T-helper 2 cell treated with Interferon-gamma antibody and Interleukin-4, amounts not matched to agents 5 μg/mL and 100 μg/mL, for 36 hours (primary cell): ENCODE data around the gene CBLC.

Source experiments
- DNase-seq: peaks from one replicate; pipeline ENCODE4 v3.0.0; 2021; ENCODE audit warnings: low spot score
- H3K27ac Mint-ChIP-seq: one replicate; pipeline ENCODE4 v1.8.0; 2021; ENCODE audit warnings: mild to moderate bottlenecking, mixed read lengths
- H3K27me3 Mint-ChIP-seq: one replicate; pipeline ENCODE4 v1.8.0; 2021; ENCODE audit warnings: low read depth, mixed read lengths
- H3K36me3 Mint-ChIP-seq: one replicate; pipeline ENCODE4 v1.8.0; 2021; ENCODE audit warnings: low read depth, mixed read lengths
- H3K4me1 Mint-ChIP-seq: one replicate; pipeline ENCODE4 v1.8.0; 2021; ENCODE audit warnings: low read depth, mixed read lengths
- H3K4me3 Mint-ChIP-seq: one replicate; pipeline ENCODE4 v1.8.0; 2022; ENCODE audit warnings: mild to moderate bottlenecking, moderate library complexity, mixed read lengths
- H3K9me3 Mint-ChIP-seq: one replicate; pipeline ENCODE4 v1.8.0; 2021; ENCODE audit warnings: mixed read lengths

CBLC gene

DNA sequence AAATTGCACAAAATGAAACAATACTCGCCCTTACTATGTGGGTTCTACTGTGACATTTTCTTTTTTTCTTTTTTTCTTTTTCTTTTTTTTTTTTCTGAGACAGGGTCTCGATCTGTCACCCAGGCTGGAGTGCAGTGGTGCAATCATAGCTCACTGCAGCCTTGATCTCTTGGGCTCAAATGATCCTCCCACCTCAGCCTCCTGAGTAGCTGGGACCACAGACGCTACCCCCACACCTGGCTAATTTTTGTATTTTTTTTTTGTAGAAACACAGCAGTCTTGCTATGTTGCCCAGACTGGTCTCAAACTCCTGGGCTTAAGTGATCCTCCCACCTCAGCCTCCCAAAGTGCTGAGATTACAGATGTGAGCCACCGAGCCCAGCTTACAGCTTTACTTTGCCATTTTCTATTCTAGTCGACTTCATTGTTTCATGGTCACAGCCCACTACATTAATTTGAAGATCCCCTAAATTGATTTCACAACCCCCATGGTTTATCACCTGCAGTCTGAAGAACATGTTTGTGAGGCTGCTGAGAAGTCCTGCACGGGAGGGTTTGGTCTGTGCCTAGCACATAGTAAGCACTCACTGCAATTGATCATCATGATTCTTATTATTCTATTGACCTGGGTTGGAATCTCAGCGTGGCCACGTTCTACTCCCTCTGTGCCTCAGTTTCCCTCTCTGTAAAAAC is 25.4 kb upstream of the CBLC start:
- DNase-seq: no peak
- Mint-ChIP-seq H3K36me3 (peaks cover 63% of the 10 kb centered on the region), H3K27me3 (no peaks in the 10 kb centered on the region), H3K27ac (peak overlapping the region; percentile 94), H3K4me3 (peak overlapping the region; percentile 92), H3K4me1 (peaks cover 47% of the 10 kb centered on the region), H3K9me3 (no peaks in the 10 kb centered on the region)

DNA sequence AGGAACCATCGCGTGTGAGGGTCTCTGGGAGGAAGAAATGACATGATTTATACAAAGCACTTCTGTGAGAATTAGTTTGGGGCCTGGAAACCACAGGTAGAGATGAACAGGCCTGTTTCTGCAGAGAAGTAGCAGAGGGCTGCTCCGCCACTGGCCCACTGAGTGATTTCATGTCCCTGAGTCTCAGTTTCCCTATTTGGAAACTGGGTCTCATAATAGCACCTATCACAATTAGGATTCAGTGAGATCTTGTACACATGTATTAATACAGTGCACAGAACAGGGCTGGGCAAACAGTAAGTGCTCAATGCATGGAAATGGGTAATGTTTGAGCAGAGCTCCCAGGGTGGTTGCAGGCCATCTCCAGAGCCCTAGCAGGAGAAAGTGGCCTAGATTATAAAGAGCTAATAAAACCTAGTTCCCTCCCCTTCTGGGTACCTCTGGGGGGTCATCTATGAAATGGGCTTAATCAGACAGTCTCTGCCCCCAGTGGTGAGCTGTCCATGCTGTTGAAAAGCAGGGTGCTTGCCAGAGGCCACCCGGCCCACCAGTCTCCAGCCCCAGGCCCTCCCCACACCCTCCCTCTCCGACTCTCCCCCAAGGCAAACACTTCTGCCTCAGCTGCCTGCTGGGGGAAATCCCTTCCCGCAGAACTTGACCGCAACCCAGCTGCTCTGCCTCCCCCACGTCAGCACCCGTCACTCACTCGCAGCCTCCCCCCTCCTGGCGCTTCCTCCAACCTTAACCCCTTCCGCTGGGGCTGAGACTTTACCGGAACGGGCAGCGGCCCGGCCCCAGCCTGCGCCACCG is 24.7 kb upstream of the CBLC start:
- peak overlapping the region; percentile 94 for H3K27ac Mint-ChIP-seq
- no peaks in the 10 kb centered on the region for H3K27me3 Mint-ChIP-seq
- DNase-seq: peak; percentile 96
- H3K36me3 Mint-ChIP-seq: peaks cover 65% of the 10 kb centered on the region
- no peaks in the 10 kb centered on the region for H3K9me3 Mint-ChIP-seq
- peaks cover 45% of the 10 kb centered on the region for H3K4me1 Mint-ChIP-seq
- peak overlapping the region; percentile 92 for H3K4me3 Mint-ChIP-seq

DNA sequence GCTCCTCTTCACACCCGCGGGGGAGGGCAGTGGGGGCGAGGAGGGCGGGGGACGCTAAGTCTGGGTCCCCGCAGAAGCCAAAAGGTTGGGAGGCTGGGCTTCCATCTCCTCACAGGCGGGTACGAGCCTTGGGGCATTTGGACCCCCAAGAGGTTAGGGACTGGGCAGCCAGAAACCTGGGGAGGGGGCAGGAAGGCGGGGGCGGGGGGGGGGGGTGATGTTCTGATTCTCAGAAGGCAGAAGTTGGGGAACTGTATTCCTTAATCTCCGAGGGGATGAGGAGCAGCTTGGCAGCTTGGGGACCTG is 24.1 kb upstream of the CBLC start:
- no peak for DNase-seq
- Mint-ChIP-seq H3K9me3 (no peaks in the 10 kb centered on the region), H3K27me3 (no peaks in the 10 kb centered on the region), H3K4me3 (peak overlapping the region; percentile 92), H3K27ac (peak overlapping the region; percentile 94), H3K4me1 (peaks cover 45% of the 10 kb centered on the region), H3K36me3 (peaks cover 68% of the 10 kb centered on the region)

DNA sequence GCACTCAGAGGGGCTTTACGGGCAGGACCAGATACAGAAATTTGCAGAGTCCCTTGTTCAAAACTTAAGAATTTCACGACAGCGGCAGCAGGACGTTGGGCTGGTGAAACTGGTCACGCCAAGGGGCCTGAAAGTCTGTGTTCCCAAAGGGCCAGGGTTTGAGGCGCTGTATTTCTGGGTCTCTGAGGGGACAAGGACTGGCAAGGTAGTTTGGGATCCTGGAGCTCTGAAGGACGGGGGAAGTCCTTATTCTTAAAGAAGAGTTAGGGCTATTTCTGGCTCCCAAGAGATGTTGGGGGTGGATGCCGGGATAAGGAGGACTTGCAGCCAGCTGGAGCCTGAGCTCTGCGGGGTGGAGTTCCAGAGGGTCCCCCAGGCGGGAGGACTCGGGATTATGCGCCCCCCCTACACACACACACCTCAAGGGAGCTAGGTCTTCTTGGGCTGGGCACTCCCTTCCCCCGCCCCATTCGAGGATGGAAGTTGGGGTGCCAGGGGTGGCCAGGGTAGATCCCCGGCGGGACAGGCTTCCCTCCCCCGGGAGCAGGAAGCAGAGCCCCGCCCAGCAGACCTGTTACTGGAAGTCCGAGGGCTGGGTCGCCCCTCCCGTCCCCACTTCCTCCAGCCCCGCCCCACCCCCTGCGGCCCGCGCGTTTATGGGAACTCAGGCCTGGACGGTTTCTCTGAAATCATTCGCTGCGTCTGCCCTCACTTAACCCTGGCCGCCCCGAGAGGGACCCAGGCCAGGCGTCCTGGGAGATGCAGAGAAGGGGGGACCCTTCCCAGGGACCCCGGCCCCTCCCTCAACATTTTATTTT is 23.5 kb upstream of the CBLC start:
- H3K36me3 Mint-ChIP-seq: peaks cover 70% of the 10 kb centered on the region
- DNase-seq: peak; percentile 85
- peak overlapping the region; percentile 94 for H3K27ac Mint-ChIP-seq
- no peaks in the 10 kb centered on the region for H3K9me3 Mint-ChIP-seq
- no peaks in the 10 kb centered on the region for H3K27me3 Mint-ChIP-seq
- H3K4me3 Mint-ChIP-seq: peak overlapping the region; percentile 92
- peaks cover 45% of the 10 kb centered on the region for H3K4me1 Mint-ChIP-seq

DNA sequence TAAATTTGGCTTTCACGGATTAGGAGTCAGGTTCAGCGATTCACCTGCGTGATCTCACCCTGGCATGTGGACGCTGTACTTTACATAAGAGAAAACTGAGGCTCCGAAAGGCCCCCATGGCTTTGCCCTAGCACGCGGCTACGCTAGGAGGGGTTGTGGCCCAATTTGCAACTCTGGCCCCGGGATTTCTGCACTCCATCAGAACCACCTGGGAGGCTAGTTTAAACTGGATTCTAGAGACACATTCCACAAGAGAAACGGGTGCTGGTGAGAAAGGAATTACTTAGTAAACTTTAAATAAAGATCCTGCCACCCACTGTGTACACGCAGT is 23.0 kb upstream of the CBLC start:
- Mint-ChIP-seq H3K27ac (peak overlapping the region; percentile 94), H3K36me3 (peaks cover 67% of the 10 kb centered on the region), H3K4me1 (peaks cover 41% of the 10 kb centered on the region), H3K27me3 (no peaks in the 10 kb centered on the region), H3K9me3 (no peaks in the 10 kb centered on the region), H3K4me3 (peak overlapping the region; percentile 92)
- no peak for DNase-seq

DNA sequence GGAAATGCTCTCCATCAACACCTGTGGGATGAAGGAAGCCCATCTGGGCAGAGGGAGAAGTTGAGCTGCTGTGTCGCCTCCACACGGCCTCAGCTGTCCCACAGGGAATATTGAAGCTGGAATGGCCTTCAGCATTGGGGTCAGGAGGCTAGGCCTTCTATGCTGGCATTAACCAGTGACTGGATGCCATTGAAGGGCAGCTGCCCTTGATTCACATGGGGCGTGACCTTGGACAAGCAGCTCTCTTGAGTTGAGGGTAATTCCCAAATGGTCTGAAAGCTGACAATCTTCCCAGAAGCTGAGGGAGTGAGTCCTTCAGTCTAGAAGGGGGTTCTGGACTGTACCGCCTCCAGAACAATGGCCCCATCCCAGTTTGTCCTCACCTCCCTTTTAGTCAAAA is 22.5 kb upstream of the CBLC start:
- Mint-ChIP-seq H3K27ac (peak overlapping the region; percentile 94), H3K27me3 (no peaks in the 10 kb centered on the region), H3K36me3 (peaks cover 67% of the 10 kb centered on the region), H3K4me1 (peaks cover 36% of the 10 kb centered on the region), H3K9me3 (no peaks in the 10 kb centered on the region), H3K4me3 (peak overlapping the region; percentile 92)
- no peak for DNase-seq

DNA sequence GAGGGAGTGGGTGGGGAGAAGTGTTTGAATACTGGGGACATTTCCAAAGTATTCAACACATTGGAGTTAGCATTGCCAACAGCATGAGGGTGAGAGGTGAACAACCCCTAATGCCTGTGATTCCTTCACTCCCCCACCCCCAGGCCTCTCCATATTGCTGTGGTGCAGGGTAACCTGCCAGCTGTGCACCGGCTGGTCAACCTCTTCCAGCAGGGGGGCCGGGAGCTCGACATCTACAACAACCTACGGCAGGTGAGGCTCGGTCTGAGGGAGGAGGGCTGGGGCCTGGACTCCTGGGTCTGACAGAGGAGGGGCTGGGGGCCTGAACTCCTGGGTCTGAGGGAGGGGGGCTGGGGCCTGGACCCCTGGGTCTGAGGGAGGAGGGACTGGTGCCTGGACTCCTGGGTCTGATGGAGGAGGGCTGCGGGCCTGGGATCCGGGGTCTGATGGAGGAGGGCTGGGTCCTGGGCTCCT is 21.6 kb upstream of the CBLC start:
- Mint-ChIP-seq H3K4me3 (peak overlapping the region; percentile 26), H3K27ac (peak overlapping the region; percentile 71), H3K9me3 (no peaks in the 10 kb centered on the region), H3K27me3 (no peaks in the 10 kb centered on the region), H3K4me1 (peaks cover 33% of the 10 kb centered on the region), H3K36me3 (peaks cover 65% of the 10 kb centered on the region)
- no peak for DNase-seq

DNA sequence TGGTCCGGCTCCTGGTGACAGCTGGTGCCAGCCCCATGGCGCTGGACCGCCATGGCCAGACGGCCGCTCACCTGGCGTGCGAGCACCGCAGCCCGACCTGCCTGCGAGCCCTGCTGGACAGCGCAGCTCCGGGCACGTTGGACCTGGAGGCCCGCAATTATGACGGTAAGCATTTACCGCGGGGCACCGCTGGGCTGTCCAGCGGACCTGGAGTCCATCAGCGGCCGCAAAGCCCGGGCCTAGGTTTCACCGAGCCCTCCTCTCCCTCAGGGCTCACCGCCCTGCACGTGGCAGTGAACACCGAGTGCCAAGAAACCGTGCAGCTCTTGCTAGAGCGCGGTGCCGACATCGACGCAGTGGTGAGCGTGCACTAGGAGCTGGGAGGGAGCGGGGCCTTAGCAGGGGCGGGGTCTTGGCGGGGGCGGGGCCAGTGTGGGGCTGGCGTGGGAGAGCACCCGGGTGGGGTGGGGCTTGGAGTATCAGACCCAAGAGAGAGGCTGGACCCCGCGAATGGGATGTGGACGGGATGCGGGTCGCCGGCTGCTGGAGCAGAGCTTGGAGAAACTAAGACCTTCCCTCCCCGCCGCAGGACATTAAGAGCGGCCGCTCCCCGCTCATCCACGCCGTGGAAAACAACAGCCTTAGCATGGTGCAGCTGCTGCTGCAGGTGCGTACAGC is 20.5 kb upstream of the CBLC start:
- Mint-ChIP-seq H3K4me1 (peaks cover 25% of the 10 kb centered on the region), H3K27ac (no peak overlapping the region)
- DNase-seq: no peak

DNA sequence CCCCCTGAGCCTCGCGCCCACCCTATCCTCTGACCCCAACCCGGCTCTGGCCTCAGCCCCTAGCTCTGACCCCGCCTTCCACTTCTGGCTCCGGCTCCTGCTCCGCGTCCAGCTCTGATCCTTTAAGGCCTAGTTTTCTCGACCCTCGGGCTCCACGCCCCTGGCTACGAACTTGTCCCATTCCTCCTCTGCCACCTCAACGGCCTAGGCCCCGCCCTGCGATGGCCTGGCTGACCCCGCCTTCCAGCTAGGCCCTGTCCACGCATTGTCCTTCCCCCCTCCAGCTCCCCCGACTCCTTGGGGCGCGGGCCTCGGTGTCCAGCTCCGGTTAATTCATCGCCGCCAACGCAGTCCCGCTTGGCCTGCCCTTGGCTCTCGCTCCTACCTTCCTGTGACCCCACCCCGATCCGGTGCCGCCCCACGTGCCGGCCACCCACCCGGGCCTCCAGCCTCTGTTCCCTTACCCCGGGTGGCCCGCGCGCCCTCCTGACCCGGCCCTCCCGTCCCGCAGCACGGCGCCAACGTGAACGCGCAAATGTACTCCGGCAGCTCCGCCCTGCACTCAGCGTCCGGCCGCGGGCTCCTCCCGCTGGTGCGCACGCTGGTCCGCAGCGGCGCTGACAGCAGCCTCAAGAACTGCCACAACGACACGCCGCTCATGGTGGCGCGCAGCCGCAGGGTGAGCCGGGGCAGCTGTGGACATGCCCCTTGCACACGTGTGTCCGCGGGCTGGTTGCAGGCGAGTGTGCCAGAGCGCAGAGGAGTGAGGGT is 19.8 kb upstream of the CBLC start:
- no peak for DNase-seq
- no peaks in the 10 kb centered on the region for H3K9me3 Mint-ChIP-seq
- peaks cover 48% of the 10 kb centered on the region for H3K36me3 Mint-ChIP-seq
- no peak overlapping the region for H3K4me3 Mint-ChIP-seq
- peak overlapping the region; percentile 36 for H3K27ac Mint-ChIP-seq
- peaks cover 20% of the 10 kb centered on the region for H3K4me1 Mint-ChIP-seq
- H3K27me3 Mint-ChIP-seq: no peaks in the 10 kb centered on the region

More for the DNA sequence above, 20.5 kb upstream of the CBLC start:
- Mint-ChIP-seq H3K36me3 (peaks cover 54% of the 10 kb centered on the region), H3K4me3 (no peak overlapping the region), H3K27me3 (no peaks in the 10 kb centered on the region), H3K9me3 (no peaks in the 10 kb centered on the region)

DNA sequence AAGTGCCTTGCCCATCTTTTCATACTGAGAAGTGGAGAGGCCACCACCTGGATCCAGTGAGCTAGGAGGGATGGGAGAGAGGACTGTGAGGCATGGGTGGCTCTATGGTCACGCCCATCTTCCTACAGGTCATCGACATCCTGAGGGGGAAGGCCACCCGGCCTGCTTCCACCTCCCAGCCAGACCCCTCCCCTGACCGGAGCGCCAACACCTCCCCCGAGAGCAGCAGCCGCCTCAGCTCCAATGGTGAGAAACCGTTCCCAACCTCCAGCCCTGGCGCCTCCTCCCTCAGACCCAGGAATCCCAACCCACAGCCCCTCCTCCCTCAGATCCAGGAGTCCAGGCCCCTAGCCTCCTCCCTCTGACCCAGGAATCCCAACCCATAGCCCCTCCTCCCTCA is 19.1 kb upstream of the CBLC start:
- Mint-ChIP-seq H3K36me3 (peaks cover 47% of the 10 kb centered on the region), H3K9me3 (no peaks in the 10 kb centered on the region), H3K27ac (peak overlapping the region; percentile 31), H3K27me3 (no peaks in the 10 kb centered on the region), H3K4me3 (no peak overlapping the region), H3K4me1 (peaks cover 18% of the 10 kb centered on the region)
- no peak for DNase-seq

DNA sequence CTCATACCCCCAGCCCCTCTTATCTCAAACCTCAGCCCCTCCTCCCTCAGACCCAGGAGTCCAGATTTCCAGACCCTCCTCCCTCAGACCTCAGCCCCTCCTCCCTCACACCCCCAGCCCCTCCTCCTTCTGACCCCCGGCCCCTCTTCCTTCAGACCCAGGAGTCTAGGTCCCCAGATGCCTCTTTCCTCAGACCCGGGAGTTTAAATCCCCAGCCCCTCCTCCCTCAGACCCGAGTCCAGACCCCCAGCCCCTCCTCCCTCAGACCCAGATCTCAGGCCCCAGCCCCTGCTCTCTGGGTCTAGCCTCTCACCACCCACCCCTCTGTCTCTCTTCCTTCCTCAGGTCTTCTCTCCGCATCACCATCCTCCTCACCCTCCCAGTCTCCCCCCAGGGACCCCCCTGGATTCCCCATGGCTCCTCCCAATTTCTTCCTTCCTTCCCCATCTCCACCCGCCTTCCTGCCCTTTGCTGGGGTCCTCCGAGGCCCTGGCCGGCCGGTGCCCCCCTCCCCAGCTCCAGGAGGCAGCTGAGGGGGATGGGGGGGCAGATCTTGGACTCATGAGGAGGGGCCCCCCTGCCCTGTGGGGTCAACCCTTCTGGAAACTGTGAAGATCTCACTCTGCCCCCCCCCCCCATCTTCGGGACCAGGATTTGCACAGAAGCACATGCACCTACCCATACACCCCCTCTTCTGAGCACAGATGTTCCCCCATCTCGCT is 18.4 kb upstream of the CBLC start:
- Mint-ChIP-seq H3K4me1 (peaks cover 21% of the 10 kb centered on the region), H3K27me3 (no peaks in the 10 kb centered on the region), H3K36me3 (peaks cover 46% of the 10 kb centered on the region), H3K27ac (peak overlapping the region; percentile 67), H3K9me3 (no peaks in the 10 kb centered on the region), H3K4me3 (no peak overlapping the region)
- no peak for DNase-seq

DNA sequence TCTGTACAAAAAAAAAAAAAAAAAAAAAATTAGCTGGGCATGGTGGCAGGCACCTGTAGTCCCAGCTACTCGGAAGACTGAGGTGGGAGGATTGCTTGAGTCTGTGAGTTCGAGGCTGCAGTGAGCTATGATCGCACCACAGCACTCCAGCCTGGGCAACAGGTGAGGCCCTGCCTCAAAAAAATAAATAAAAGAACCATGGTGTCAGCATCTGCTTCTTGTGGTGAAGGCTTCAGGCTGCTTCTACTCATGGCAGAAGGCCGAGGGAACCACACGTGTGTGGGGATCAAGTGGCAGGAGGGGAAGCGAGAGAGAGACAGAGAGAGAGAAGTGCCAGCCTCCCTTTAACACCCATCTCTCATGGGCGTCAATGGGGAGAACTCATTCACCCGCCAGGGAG is 15.7 kb upstream of the CBLC start:
- DNase-seq: no peak
- Mint-ChIP-seq H3K4me1 (peaks cover 18% of the 10 kb centered on the region), H3K4me3 (no peak overlapping the region), H3K27ac (no peak overlapping the region), H3K9me3 (no peaks in the 10 kb centered on the region), H3K27me3 (no peaks in the 10 kb centered on the region), H3K36me3 (peaks cover 27% of the 10 kb centered on the region)
